Esophagus muscularis mucosa (tissue), 4 donors: ENCODE measurements around the gene APOA5. TPM values are rescaled to one million over a fixed set of nuclear protein-coding genes. Genes with fewer than 3 reads are reported as not detected.
"Not testable (repeated sequence)": the region's sequence is repeated elsewhere in the genome, so short reads cannot be mapped to it uniquely, and the experiment has no call there.

ENCODE experiments used
- DNase-seq: peaks from one replicate; pipeline ENCODE4 v3.0.0-alpha.2; 2017; ENCODE audit errors: extremely low spot score
- H3K27ac ChIP-seq, 4 donors: fragments of 200-600 bp; sonication (generic); replicated peaks in 1 of 4; 1 replicate in 3 of 4; 2 replicates in 1 of 4; pipeline ENCODE4 v1.5.1; 2016 to 2019; ENCODE audit warnings: mild to moderate bottlenecking in 1 of 4
- H3K27me3 ChIP-seq, 4 donors: fragments of 200-600 bp; sonication (generic); one replicate each; pipeline versions ENCODE4 v1.5.1 to v1.6.0; 2016 to 2019
- H3K36me3 ChIP-seq, 4 donors: fragments of 200-600 bp; sonication (generic); one replicate each; pipeline ENCODE4 v1.5.1; 2016 to 2019
- H3K4me1 ChIP-seq, 4 donors: fragments of 200-600 bp; sonication (generic); one replicate each; pipeline ENCODE4 v1.5.1; 2016 to 2019
- H3K4me3 ChIP-seq, 4 donors: fragments of 200-600 bp; sonication (generic); 1 replicate in 2 of 4; 2 replicates in 2 of 4; pipeline ENCODE4 v1.5.1; 2016 to 2019; ENCODE audit warnings: mild to moderate bottlenecking in 4 of 4, moderate library complexity in 1 of 4
- H3K9me3 ChIP-seq, 4 donors: fragments of 200-600 bp; sonication (generic); 1 replicate in 3 of 4; 2 replicates in 1 of 4; pipeline ENCODE4 v1.5.1; 2016 to 2019
- EP300 ChIP-seq: sonication (generic); formaldehyde crosslinking; IDR thresholded peaks from one replicate; pipeline ENCODE4 v1.6.1; 2017; ENCODE audit warnings: antibody characterized with exemption
- POLR2A ChIP-seq: fragments of 450-650 bp; IDR thresholded peaks from one replicate; pipeline ENCODE4 v1.6.1; 2017; ENCODE audit warnings: antibody characterized with exemption, moderate library complexity, mild to moderate bottlenecking, low read depth
- POLR2AphosphoS5 ChIP-seq, 2 donors: sonication (generic); formaldehyde crosslinking; IDR thresholded peaks; one replicate each; pipeline ENCODE4 v1.6.1; 2017; ENCODE audit warnings: antibody characterized with exemption in 2 of 2
- WGBS: methylation state at CpG from one replicate; pipeline ENCODE4 v1.1.5; 2018; 5-methylcytosine and 5-hydroxymethylcytosine counted together
- intact Hi-C: fragments of 100-400 bp; cut with DNase I; formaldehyde crosslinking; loops from one replicate; pipeline ENCODE4 v1.15.1; 2023
- total RNA-seq, 4 donors: library from RNA; depleted of rRNA; stranded (reverse); fragments of >200 nt; gene quantifications; one replicate each; pipeline versions ENCODE4 v1.1.0 to v1.2.1, GENCODE V29; 2016
- TF ChIP-seq, protein P1 (sequence below), 3 experiments: fragments of 200-600 bp in 2 of 3; fragments of 450-650 bp in 1 of 3; sonication (generic) in 2 of 3; IDR thresholded peaks; one replicate each; pipeline ENCODE4 v1.5.1; 2017 to 2019; ENCODE audit warnings: antibody characterized with exemption in 3 of 3, mild to moderate bottlenecking in 2 of 3, moderate library complexity in 1 of 3

Gene APOA5
- total RNA-seq, 4 donors from 2014 or later: not detected

GRCh38 chr11:116807601-116808261, 16.1 kb upstream of the APOA5 start:
- Histone ChIP-seq H3K27me3 (no peaks in the 10 kb centered on the region), H3K36me3 (no peaks in the 10 kb centered on the region), H3K9me3 (no peaks in the 10 kb centered on the region), H3K4me1 (no peaks in the 10 kb centered on the region), H3K27ac (no peak overlapping the region), H3K4me3 (no peak overlapping the region)
- intact Hi-C loops: no loop called here
- WGBS: 95% methylated on average over 6 of the region's 6 CpGs
- no peak for DNase-seq
- no peak for TF ChIP-seq EP300
- TF ChIP-seq, protein P1, sequence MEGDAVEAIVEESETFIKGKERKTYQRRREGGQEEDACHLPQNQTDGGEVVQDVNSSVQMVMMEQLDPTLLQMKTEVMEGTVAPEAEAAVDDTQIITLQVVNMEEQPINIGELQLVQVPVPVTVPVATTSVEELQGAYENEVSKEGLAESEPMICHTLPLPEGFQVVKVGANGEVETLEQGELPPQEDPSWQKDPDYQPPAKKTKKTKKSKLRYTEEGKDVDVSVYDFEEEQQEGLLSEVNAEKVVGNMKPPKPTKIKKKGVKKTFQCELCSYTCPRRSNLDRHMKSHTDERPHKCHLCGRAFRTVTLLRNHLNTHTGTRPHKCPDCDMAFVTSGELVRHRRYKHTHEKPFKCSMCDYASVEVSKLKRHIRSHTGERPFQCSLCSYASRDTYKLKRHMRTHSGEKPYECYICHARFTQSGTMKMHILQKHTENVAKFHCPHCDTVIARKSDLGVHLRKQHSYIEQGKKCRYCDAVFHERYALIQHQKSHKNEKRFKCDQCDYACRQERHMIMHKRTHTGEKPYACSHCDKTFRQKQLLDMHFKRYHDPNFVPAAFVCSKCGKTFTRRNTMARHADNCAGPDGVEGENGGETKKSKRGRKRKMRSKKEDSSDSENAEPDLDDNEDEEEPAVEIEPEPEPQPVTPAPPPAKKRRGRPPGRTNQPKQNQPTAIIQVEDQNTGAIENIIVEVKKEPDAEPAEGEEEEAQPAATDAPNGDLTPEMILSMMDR (IDR thresholded peaks at IDR 0.05): no peak
- no peak for TF ChIP-seq POLR2A
- no peak for TF ChIP-seq POLR2AphosphoS5 (IDR thresholded peaks at IDR 0.05)

DNA sequence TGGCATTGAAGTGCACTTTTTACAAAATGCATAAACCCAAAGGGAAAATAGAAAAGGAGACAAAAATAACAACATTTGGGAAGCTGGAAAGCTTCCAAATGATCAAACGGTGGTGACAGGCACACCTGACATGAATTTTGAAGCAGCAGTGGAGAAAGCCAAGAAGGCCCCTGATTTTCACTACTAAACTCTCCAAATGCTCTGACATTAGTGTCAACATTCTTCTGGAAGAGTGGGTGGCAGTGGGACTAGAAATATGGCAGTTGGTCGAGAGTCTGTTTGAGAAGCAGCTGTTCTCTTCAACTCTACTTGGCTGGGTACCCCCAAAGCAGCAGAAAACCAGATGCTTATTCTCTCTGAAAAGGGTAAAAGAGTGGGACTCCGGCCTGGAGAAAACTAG, 12.3 kb upstream of the APOA5 start:
- TF ChIP-seq POLR2AphosphoS5 (IDR thresholded peaks at IDR 0.05) (no peak), POLR2A (no peak)
- 62% methylated on average over 3 of the region's 3 CpGs for WGBS
- intact Hi-C loops: no loop called here

DNA sequence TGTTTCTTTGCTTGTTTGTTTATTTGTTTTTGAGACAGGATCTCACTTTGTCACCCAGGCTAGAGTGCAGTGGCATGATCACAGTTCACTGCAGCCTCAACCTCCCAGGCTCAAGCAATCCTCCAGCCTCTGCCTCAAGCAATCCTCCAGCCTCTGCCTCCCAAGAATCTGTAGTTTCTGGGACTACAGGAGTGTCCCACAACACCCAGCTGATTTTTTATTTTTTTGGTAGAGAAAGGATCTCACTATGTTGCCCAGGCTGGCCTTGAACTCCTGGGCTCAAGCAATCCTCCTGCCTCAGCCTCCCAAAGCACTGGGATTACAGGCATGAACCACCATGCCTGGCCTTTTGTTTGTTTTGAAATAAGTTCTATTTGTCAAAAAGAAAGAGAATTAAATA, 10.0 kb upstream of the APOA5 start:
- H3K27me3 ChIP-seq, H3K4me3 ChIP-seq, H3K4me1 ChIP-seq, H3K9me3 ChIP-seq, H3K36me3 ChIP-seq, H3K27ac ChIP-seq, intact Hi-C loops, DNase-seq: not testable (repeated sequence)

More for the DNA sequence above, 12.3 kb upstream of the APOA5 start:
- H3K27me3 ChIP-seq: no peaks in the 10 kb centered on the region
- no peak for DNase-seq
- H3K27ac ChIP-seq: no peak overlapping the region
- H3K36me3 ChIP-seq: no peaks in the 10 kb centered on the region
- no peak overlapping the region for H3K4me3 ChIP-seq
- H3K9me3 ChIP-seq: no peaks in the 10 kb centered on the region
- no peaks in the 10 kb centered on the region for H3K4me1 ChIP-seq

- H3K27me3 ChIP-seq: no peaks in the 10 kb centered on the region
- DNase-seq: no peak
- intact Hi-C loops: no loop called here
- H3K9me3 ChIP-seq: no peaks in the 10 kb centered on the region
- 100% methylated on average over 2 of the region's 2 CpGs for WGBS
- no peak for TF ChIP-seq POLR2AphosphoS5 (IDR thresholded peaks at IDR 0.05)
- TF ChIP-seq EP300: no peak
- TF ChIP-seq POLR2A: no peak
- TF ChIP-seq, protein P1 (IDR thresholded peaks at IDR 0.05): no peak
- no peaks in the 10 kb centered on the region for H3K36me3 ChIP-seq
- no peak overlapping the region for H3K4me3 ChIP-seq
- no peaks in the 10 kb centered on the region for H3K4me1 ChIP-seq
- no peak overlapping the region for H3K27ac ChIP-seq
Measured at GRCh38 chr11:116800610-116801009, 8.9 kb upstream of the APOA5 start.

- no peak for DNase-seq
- Histone ChIP-seq H3K36me3 (no peaks in the 10 kb centered on the region), H3K27me3 (no peaks in the 10 kb centered on the region), H3K27ac (no peak overlapping the region), H3K4me1 (no peaks in the 10 kb centered on the region), H3K9me3 (no peaks in the 10 kb centered on the region), H3K4me3 (no peak overlapping the region)
- 86% methylated on average over 5 of the region's 5 CpGs for WGBS
- TF ChIP-seq, protein P1 (IDR thresholded peaks at IDR 0.05): no peak
- TF ChIP-seq EP300: no peak
- no peak for TF ChIP-seq POLR2AphosphoS5 (IDR thresholded peaks at IDR 0.05)
- no peak for TF ChIP-seq POLR2A
- intact Hi-C loops: no loop called here
Measured at GRCh38 chr11:116798368-116798767, 6.7 kb upstream of the APOA5 start.

DNA sequence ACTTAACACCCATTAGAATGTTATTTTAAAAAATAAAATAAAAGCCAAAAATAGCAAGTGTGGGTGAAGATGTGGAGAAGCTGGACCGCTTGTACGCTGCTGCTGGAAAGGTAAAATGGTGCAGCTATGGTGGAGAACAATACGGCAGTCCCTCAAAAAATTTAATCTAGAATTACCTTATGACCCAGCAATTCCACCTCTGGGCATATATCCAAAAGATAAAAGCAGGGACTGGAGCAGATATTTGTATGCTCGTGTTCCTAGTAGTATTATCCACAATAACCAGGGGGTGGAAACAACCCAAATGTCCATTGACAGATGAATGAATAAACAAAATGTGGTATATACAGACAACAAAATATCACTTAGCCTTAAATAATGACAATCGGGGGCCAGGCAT, 6.1 kb upstream of the APOA5 start:
- Histone ChIP-seq H3K9me3 (no peaks in the 10 kb centered on the region), H3K27ac (no peak overlapping the region), H3K4me3 (no peak overlapping the region), H3K4me1 (no peaks in the 10 kb centered on the region), H3K36me3 (no peaks in the 10 kb centered on the region), H3K27me3 (no peaks in the 10 kb centered on the region)
- TF ChIP-seq POLR2AphosphoS5 (IDR thresholded peaks at IDR 0.05): no peak
- intact Hi-C loops: no loop called here
- WGBS: 91% methylated on average over 5 of the region's 5 CpGs
- DNase-seq: no peak
